ENCODE results near the gene SLC29A2. TPM values are rescaled to one million over a fixed set of nuclear protein-coding genes. Genes with fewer than 3 reads are reported as not detected.
A peak's percentile ranks its signal among the peaks of the same experiment; 100 is the strongest.

Gene SLC29A2
- total and polyA plus RNA-seq, 12 donors, result 0.48 to 4.7 (median 1.3) TPM; not detected in 1

DNA sequence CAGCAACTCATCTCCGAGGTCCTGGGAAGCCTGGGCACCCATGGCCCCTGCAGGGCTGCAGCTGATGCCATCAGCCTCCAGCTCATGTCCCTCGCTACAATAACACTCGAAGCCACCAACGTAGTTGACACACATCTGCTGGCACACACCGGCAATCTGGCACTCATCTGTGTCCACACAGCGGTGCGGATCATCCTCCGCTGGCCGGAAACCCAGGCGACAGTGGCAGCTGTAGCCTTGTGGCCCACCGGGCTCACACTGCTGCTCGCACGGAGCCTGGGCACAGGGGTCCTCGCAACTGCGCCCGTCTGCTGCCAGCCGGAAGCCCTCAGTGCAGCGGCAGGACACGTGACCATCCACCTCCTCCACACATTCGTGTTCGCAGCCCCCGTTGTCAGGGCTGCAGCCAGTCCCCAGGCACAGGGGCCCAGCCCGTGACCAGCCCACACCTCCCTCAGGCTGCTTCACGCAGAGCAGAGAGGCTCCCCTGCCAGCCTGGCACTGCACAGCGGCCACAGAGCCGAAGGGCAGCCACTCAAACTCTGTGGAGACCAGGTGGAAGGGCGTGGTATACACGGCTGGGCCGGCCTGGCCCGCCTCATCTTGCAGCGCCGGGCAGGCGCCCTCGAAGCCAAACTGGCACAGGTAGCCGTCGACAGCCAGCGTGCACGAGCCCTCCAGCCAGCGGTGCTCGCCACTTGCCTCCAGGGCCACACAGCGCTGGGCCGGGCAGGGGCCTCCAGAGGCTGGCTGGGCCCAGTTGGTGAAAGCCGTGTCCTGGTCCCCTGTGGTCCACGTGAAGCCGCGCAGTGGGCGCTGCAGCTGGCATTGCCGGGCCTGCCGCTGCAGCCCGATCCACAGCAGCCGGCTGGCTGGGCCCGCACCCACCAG is 55.4 kb downstream of the SLC29A2 start:
- Histone ChIP-seq H3K4me1 (replicated peaks in 1 of 2) (peaks cover 6 to 18% of the 10 kb centered on the region in 2 donors), H3K9me3 (replicated peaks in 1 of 3) (no peaks in the 10 kb centered on the region), H3K36me3 (replicated peaks in 1 of 2) (no peaks in the 10 kb centered on the region), H3K27ac (peak overlapping the region in 2 of 5 donors; percentile 75 to 91), H3K4me3 (peak overlapping the region in 1 of 4 donors; percentile 37), H3K27me3 (no peaks in the 10 kb centered on the region)
- TF ChIP-seq POLR2A (IDR thresholded peaks at IDR 0.05), result no peak
- TF ChIP-seq, protein P1, sequence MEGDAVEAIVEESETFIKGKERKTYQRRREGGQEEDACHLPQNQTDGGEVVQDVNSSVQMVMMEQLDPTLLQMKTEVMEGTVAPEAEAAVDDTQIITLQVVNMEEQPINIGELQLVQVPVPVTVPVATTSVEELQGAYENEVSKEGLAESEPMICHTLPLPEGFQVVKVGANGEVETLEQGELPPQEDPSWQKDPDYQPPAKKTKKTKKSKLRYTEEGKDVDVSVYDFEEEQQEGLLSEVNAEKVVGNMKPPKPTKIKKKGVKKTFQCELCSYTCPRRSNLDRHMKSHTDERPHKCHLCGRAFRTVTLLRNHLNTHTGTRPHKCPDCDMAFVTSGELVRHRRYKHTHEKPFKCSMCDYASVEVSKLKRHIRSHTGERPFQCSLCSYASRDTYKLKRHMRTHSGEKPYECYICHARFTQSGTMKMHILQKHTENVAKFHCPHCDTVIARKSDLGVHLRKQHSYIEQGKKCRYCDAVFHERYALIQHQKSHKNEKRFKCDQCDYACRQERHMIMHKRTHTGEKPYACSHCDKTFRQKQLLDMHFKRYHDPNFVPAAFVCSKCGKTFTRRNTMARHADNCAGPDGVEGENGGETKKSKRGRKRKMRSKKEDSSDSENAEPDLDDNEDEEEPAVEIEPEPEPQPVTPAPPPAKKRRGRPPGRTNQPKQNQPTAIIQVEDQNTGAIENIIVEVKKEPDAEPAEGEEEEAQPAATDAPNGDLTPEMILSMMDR (IDR thresholded peaks at IDR 0.05), result no peak
- intact Hi-C loops (cut with DNase I), result no loop called here
- WGBS, 4 donors, result 63 to 85% (median 71%) methylated on average over 10 to 52 of the region's 52 CpGs
- DNase-seq, result no peak

DNA sequence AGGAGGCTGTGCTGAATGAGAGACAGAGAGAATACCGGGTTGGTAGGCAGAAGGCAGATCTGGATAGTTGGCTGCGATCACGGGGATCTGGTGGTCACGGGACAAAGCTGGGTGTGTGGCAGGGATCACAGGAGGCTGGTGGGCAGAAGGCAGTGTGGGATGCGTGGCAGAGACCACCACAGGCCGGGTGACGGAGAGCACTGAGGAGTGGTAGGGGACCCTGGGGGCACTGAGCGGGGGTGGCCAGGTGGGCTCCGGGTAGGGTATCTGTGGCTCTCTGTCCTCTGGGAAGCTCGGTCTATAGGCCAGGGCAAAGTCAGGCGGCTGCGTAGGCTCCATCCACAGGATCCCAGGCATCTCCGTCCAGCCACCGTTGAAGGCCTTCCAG is 56.1 kb downstream of the SLC29A2 start:
- WGBS, 4 donors, result 65 to 78% (median 76%) methylated on average over 11 to 14 of the region's 14 CpGs
- DNase-seq, result no peak
- Histone ChIP-seq H3K4me3 (peak overlapping the region in 1 of 4 donors; percentile 37), H3K27me3 (no peaks in the 10 kb centered on the region), H3K4me1 (replicated peaks in 1 of 2) (peaks cover 6 to 18% of the 10 kb centered on the region in 2 donors), H3K36me3 (replicated peaks in 1 of 2) (no peaks in the 10 kb centered on the region), H3K9me3 (replicated peaks in 1 of 3) (no peaks in the 10 kb centered on the region), H3K27ac (peak overlapping the region in 2 of 5 donors; percentile 75 to 91)
- TF ChIP-seq, protein P1 (IDR thresholded peaks at IDR 0.05), result no peak
- TF ChIP-seq POLR2A (IDR thresholded peaks at IDR 0.05), result no peak
- intact Hi-C loops (cut with DNase I), result no loop called here

DNA sequence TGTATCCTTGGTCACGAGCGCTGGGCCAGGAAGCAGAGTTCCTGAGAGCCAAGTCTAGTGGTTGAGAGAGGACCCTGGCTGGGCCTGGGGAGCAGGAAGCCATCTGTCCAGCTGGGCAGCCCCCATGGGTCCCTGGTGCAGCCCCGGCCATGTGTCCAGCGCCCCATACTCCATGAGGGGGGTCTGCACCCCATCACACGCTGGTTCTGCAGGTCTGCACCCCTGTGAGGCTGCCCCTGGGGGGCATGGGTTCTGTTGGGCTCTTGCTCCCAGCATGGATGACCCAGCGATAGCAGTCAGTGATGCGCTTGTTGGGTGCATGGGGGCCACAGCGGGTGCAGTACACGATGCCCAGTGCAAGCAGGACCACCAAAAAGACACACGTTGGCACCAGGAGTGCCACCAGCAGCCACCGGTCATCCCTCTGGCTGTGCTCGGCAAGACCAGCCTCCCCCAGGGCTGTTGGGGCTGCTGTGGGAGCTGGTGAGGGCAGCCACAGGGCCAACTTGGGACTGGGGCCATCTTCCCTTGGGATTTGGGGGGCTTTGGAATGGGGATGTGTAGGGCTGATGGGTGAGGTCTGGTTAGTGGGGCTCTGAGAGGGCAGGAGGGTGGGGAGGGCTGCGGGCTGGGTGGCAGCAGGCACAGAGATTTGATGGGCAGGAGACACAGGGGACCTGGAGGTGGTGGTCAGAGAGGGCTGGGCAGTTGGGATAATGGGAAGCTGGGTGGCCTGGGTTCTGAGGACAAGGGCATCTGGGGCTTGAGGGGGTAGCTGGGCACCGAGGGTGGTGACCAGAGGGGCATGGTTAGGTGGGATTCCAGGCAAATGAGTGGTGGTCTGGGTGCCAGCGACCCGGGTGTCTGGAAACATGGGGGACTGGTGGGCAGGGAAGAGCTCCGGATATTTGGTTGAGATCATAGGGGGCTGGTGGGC is 56.7 kb downstream of the SLC29A2 start:
- WGBS, 4 donors, result 65 to 76% (median 72%) methylated on average over 9 to 17 of the region's 17 CpGs
- intact Hi-C loops (cut with DNase I), result no loop called here
- H3K27ac ChIP-seq, result peak overlapping the region in 2 of 5 donors; percentile 82 to 91

More for the DNA sequence above, 56.7 kb downstream of the SLC29A2 start:
- TF ChIP-seq, protein P1 (IDR thresholded peaks at IDR 0.05), result no peak
- no peak for TF ChIP-seq POLR2A (IDR thresholded peaks at IDR 0.05)
- Histone ChIP-seq H3K36me3 (replicated peaks in 1 of 2) (no peaks in the 10 kb centered on the region), H3K4me1 (replicated peaks in 1 of 2) (peaks cover 6 to 18% of the 10 kb centered on the region in 2 donors), H3K27me3 (no peaks in the 10 kb centered on the region), H3K9me3 (replicated peaks in 1 of 3) (no peaks in the 10 kb centered on the region), H3K4me3 (peak overlapping the region in 1 of 4 donors; percentile 37)
- DNase-seq, result no peak
